ENCODE data around the gene RABGAP1L.

DNA sequence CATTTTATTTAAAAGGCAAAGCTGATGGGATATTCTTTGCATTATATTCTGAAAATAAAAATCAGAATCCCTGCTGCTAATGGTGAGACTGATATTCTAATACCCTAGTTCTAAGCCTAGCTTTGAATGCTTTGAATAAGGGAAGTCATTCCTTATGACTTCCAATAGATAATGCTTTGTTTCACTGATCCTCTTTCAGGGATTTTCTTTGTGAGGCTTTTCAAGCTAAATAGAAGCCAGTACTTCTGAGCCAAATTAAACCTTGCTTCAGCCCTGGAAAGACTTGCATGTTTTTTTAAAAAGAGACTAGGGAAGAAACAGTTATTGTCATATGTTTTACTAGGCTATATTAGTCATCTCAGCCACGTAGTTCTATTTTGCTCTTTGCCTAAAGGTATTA is 771.9 kb downstream of the RABGAP1L start:
- TF ChIP-seq EZH2 (IDR thresholded peaks at IDR 0.05) (no peak), POLR2AphosphoS5 (IDR thresholded peaks at IDR 0.05; ENCODE audit: borderline replicate concordance, low read depth, low read length) (no peak), FOXP2 (optimal IDR thresholded peaks at IDR 0.05; ENCODE audit: control extremely low read depth, extremely low read length, insufficient read depth) (no peak)
